Left ventricle myocardium superior (tissue), 1 donor: Measurements from ENCODE around the gene GYPC. TPM values are rescaled to one million over a fixed set of nuclear protein-coding genes. Genes with fewer than 3 reads are reported as not detected.
"Not testable (repeated sequence)": the region's sequence is repeated elsewhere in the genome, so short reads cannot be mapped to it uniquely, and the experiment has no call there.

Experiments
- ATAC-seq: fragments of 200-7000 bp; cut with Tn5 transposase; one replicate; pipeline ENCODE4 v1.9.1; 2020; ENCODE audit warnings: mild to moderate bottlenecking, moderate library complexity
- DNase-seq: peaks from one replicate; pipeline ENCODE4 v3.0.0-alpha.2; 2020
- intact Hi-C: fragments of 100-400 bp; cut with micrococcal nuclease; formaldehyde crosslinking; loops from one replicate; pipeline ENCODE4 v1.11.0; 2022
- total RNA-seq: library from RNA; stranded (reverse); fragmentation: NEBNext Ultra II Directional; extraction: Animal tissue kit (Norgen Biotek cat#: 25700); gene quantifications from one replicate; pipeline ENCODE4 v1.2.1, GENCODE V29; 2021
- donor health status: DM: no; HTN: yes; CAD: no; lungs with severe emphysema.

Gene GYPC
- total RNA-seq, 1 donor from 2014 or later, result 114 TPM

DNA sequence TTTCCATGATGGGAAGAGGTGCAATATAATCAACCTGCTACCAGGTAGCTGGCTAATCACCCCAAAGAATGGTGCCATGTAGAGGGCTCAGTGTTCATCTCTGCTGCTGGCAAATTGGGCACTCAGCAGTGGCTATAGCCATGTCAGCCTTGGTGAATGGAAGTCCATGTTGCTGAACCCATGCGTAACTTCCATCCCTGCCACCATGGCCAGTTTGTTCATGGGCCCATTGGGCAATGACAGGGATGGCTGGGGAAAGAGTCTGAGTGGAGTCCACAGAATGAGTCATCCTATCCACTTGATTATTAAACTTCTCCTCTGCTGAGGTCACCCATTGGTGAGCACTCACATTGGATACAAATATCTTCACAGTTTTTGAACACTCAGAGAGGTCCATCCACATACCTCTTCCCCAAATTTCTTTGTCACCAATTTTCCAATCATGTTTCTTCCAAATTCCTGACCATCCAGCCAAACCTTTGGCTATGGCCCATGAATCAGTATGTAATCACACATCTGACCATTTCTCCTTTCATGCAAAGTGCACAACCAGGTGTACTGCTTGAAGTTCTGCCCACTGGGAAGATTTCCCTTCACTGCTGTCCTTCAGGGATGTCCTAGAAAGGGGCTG, 8.1 kb upstream of the GYPC start:
- ATAC-seq, intact Hi-C loops, DNase-seq: not testable (repeated sequence)

DNA sequence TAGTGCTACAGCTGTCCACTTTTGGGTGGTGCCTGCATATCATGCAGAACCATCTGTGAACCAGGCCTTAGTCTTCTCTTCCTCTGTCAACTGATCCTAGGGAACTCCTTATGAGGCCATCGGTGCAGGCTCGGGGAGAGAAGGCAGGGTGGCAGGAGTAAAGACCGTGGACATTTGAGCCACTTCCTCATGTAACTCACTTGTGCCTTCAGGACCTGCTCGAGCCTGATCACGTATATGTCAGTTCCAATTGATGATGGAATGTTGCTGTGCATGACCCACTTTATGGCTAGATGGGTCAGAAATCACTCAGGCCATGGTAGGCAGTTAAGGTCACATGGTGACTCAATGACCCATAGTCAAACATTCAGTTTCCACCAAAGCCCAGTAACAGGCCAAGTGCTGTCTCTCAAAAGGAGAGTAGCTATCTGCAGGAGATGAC, 7.6 kb upstream of the GYPC start:
- ATAC-seq, intact Hi-C loops, DNase-seq: not testable (repeated sequence)

DNA sequence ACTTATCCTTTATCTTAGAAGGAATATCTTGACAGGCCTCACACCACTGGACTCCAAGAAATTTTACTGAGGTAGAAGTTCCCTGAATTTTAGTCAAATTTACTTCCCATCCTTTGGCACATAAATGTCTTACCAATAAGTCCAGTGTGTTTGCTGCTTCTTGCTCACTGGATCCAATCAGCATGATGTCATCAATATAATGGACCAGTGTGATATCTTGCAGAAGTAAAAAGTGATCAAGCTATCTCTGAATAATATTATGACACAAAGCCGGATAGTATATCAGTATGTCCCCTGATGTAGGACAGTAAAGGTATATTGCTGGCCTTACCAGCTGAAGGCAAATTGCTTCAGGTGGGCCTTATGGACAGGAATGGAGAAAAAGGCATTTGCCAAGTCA, 6.9 kb upstream of the GYPC start:
- ATAC-seq, result no peak
- intact Hi-C loops, result no loop called here

DNA sequence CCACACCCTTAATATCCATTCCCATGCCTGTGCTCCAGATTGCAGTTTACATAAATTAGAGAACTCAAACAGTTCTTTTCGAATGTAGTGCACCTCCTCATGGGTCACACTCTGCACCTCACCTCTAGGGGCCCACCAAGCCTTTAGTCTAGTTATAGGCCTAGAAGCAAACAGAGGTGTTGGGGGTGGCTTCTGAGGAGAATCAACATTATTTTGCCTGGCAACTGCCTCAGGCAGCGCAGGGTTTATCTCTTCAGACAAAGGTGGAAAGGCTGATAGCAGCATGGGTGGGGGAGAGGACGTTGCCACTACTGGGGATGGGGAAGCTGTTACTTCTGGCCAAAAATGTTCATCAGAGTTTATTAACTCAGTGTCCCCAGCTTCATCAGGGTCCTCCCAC, 5.0 kb upstream of the GYPC start:
- intact Hi-C loops, result no loop called here
- no peak for ATAC-seq
- DNase-seq, result no peak

More for the DNA sequence above, 6.9 kb upstream of the GYPC start:
- DNase-seq, result no peak

DNA sequence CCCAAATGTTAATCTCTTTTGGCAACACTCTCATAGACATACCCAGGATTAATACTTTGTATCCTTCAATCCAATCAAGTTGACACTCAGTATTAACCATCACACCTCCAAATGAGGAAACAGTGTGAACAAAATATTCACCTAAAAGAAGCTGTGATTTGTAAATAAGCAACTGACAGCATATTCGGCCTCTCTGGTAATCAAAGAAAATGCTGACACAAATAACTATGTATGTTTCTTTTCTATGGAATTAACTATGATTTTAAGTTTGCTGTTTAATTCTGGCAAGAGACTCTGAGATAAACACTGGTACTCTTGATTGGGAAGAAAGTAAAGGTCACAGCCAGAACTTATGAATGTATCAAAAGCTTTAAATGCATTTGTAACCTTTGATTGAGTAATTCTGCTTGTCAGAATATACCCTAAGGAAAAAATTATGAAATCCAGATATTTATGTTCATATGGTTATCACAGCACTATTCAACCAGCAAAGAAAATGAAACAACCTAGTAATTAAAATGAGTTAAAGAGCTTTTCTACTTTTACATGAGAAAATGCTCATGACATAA, 3.6 kb upstream of the GYPC start:
- DNase-seq (no peak), ATAC-seq (no peak)
- intact Hi-C loops, result no loop called here

GRCh38 chr2:126653109-126653508, 2.8 kb upstream of the GYPC start:
- intact Hi-C loops, result no loop called here
- DNase-seq (no peak), ATAC-seq (no peak)

GRCh38 chr2:126653761-126654160, 2.2 kb upstream of the GYPC start:
- intact Hi-C loops, result no loop called here
- ATAC-seq (no peak), DNase-seq (no peak)

- DNase-seq (no peak), ATAC-seq (no peak)
- intact Hi-C loops, result no loop called here
These were observed 907 bp upstream of the GYPC start for GRCh38 chr2:126655051-126655450.

GRCh38 chr2:126656431-126657147, 631 bp downstream of the GYPC start:
- ATAC-seq (peak; percentile 62), DNase-seq (peak; percentile 77)
- intact Hi-C loops, result no loop called here

DNA sequence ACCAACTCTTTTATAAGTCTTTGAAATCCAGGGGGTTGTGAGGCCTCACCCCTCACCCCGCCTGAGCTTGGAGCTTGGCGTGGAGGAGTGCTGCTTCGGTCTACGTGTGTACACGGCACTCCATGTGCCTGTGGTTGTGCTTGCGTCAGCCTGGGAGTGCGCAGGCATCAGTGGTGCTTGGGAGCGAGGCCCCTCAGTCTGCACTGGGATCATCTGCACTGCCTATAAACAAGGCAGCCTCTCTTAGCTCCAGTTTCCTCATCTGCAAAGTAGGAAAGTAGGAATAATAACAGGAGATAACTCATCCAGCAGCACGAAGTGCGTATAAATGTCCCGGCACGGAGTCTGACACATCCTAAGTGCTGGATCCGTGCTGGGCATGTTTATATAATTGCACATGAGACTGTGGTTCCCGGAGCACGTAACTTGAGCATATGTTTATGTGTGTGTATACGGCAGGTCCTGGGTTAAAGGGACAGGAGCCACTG, 1.2 kb downstream of the GYPC start:
- intact Hi-C loops, result no loop called here
- ATAC-seq (peak; percentile 63), DNase-seq (peak; percentile 76)

DNA sequence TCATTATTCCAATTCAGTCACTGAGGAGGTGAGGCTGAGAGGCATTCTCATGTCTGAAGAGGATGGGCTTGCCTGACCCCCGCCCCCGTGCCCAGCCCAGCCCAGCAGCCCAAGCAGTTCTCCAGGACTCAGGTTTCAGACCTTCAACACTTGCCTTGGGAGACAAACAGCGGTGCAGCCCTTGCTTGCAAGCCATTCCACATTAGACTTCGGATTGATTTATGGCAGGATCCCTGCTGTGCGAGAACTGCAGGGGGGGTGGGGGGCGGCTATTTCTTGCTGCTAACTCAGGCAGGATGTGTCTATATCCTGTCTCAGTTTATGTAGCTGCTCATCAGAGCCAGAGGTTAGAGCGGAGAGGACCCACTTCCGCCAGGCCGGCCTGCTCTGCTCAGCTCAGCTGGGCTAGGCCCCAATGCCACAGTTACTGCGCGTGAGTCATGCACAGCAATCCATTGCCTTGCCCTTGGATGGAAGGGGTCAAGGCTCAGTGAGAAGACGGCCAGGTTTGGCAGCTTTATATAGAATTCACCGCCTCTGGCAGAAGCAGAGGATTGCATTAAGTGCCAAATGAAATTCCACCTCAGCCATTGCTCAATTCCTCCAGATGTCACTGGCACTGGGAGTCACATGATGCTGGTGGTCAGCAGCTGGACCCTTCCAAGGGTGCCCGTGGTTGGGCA, 1.8 kb downstream of the GYPC start:
- intact Hi-C loops, result no loop called here
- DNase-seq (peak; percentile 85), ATAC-seq (peak; percentile 76)

GRCh38 chr2:126658319-126658904, 2.5 kb downstream of the GYPC start:
- ATAC-seq (no peak), DNase-seq (no peak)
- intact Hi-C loops, result no loop called here

- ATAC-seq (peak; percentile 38), DNase-seq (peak; percentile 82)
- intact Hi-C loops, result no loop called here
These were observed 3.1 kb downstream of the GYPC start for GRCh38 chr2:126658905-126659561.

- DNase-seq, result no peak
- no peak for ATAC-seq
- intact Hi-C loops, result no loop called here
These were observed 3.9 kb downstream of the GYPC start for GRCh38 chr2:126659562-126660467.

DNA sequence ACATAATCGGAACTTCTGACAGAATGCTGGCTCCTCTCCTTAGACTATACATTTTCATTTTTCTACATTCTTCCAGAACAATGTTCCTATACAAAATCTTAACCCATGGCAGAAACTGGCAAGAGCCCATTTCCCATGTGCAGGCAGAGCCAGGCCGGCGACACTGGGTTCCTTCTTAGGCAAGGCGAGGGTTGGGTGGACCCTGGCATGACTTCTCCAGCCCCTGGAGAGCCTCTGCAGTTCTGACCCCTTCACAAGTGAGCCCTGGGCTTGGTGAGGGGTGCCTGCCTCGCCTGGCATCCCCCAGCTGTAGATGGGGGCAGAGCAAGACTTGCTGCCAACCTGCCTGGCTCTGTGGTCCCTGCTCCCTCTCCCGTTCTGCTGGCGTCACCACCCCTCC, 5.0 kb downstream of the GYPC start:
- ATAC-seq, result no peak
- intact Hi-C loops, result no loop called here
- no peak for DNase-seq

GRCh38 chr2:126661702-126662500, 5.9 kb downstream of the GYPC start:
- intact Hi-C loops, result no loop called here
- ATAC-seq (peak; percentile 13), DNase-seq (no peak)

- intact Hi-C loops, result no loop called here
- DNase-seq (no peak), ATAC-seq (no peak)
These were observed 6.7 kb downstream of the GYPC start for GRCh38 chr2:126662621-126663020.
